Ishikawa (cell line): ENCODE measurements around the gene GPR146.

Experiments
- CEBPB ChIP-seq: IDR thresholded peaks from 2 replicates; pipeline ENCODE4 v1.6.1; 2012
- CREB1 ChIP-seq: IDR thresholded peaks from 2 replicates; pipeline ENCODE4 v1.6.1; 2012; ENCODE audit warnings: low read depth
- EGR1 ChIP-seq: IDR thresholded peaks from 2 replicates; pipeline ENCODE4 v1.6.1; 2012
- EP300 ChIP-seq: IDR thresholded peaks from 2 replicates; pipeline ENCODE4 v1.6.1; 2012; ENCODE audit warnings: borderline replicate concordance
- FOXM1 ChIP-seq: IDR thresholded peaks from 2 replicates; pipeline ENCODE4 v1.6.1; 2012; ENCODE audit warnings: low read depth, borderline replicate concordance
- NFIC ChIP-seq: IDR thresholded peaks from 2 replicates; pipeline ENCODE4 v1.6.1; 2012
- RAD21 ChIP-seq: IDR thresholded peaks from 2 replicates; pipeline ENCODE4 v1.6.1; 2012; ENCODE audit warnings: low read depth
- TAF1 ChIP-seq: IDR thresholded peaks from 2 replicates; pipeline ENCODE4 v1.6.1; 2012; ENCODE audit warnings: low read depth, mild to moderate bottlenecking
- TCF12 ChIP-seq: IDR thresholded peaks from 2 replicates; pipeline ENCODE4 v1.6.1; 2012; ENCODE audit warnings: low read depth
- TEAD4 ChIP-seq: IDR thresholded peaks from 2 replicates; pipeline ENCODE4 v1.6.1; 2012
- YY1 ChIP-seq: IDR thresholded peaks from 2 replicates; pipeline ENCODE4 v1.6.1; 2012; ENCODE audit warnings: low read depth
- ZBTB7A ChIP-seq: IDR thresholded peaks from 2 replicates; pipeline ENCODE4 v1.6.1; 2012; ENCODE audit warnings: low read depth
- TF ChIP-seq, protein P1 (sequence below): IDR thresholded peaks from 2 replicates; pipeline ENCODE4 v1.6.1; 2012; ENCODE audit warnings: low read depth, mild to moderate bottlenecking
- TF ChIP-seq, protein P2 (sequence below): IDR thresholded peaks from 2 replicates; pipeline ENCODE4 v1.6.1; 2012
- TF ChIP-seq, protein P3 (sequence below): IDR thresholded peaks from 2 replicates; pipeline ENCODE4 v1.6.1; 2012

The GPR146 gene

DNA sequence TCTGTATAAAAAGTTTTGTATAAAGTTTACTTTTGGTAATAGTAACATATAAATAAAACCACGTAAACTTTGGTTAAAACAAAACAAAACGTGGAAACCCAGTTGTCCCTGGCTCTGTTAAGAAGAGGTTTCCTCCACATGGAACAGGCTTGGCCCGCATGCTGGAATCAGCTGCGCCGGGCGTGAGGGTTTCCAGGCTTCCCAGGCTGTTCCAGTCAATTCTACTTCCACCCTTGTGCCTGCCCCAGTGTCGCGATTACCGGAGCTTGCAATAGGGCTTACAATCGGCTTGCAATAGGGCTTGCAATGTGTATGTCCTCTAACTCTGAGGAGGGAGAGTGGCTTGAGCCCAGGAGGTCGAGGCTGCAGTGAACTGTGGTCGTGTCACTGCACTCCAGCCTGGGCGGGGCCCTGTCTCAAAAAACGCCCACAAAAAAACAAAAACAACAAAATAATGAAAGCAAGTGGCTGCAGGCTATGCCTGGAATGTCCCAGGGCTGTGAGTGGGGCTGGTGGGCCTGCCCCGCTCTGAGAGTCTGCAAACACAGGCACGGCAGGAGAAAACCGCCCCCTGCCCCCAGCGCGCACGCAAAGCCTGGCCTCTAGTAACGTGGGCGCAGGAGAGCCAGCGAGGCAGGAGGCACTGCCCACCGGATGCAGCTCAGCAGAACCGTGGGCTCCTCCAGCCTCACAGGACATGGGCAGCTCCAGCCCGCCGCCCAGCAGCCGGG is 45.0 kb upstream of the GPR146 start:
- TF ChIP-seq NFIC, result no peak
- TF ChIP-seq TAF1, result no peak
- no peak for TF ChIP-seq FOXM1
- TF ChIP-seq TEAD4, result no peak
- TF ChIP-seq CEBPB, result no peak
- no peak for TF ChIP-seq RAD21
- no peak for TF ChIP-seq TCF12
- TF ChIP-seq CREB1, result no peak
- TF ChIP-seq, protein P1, sequence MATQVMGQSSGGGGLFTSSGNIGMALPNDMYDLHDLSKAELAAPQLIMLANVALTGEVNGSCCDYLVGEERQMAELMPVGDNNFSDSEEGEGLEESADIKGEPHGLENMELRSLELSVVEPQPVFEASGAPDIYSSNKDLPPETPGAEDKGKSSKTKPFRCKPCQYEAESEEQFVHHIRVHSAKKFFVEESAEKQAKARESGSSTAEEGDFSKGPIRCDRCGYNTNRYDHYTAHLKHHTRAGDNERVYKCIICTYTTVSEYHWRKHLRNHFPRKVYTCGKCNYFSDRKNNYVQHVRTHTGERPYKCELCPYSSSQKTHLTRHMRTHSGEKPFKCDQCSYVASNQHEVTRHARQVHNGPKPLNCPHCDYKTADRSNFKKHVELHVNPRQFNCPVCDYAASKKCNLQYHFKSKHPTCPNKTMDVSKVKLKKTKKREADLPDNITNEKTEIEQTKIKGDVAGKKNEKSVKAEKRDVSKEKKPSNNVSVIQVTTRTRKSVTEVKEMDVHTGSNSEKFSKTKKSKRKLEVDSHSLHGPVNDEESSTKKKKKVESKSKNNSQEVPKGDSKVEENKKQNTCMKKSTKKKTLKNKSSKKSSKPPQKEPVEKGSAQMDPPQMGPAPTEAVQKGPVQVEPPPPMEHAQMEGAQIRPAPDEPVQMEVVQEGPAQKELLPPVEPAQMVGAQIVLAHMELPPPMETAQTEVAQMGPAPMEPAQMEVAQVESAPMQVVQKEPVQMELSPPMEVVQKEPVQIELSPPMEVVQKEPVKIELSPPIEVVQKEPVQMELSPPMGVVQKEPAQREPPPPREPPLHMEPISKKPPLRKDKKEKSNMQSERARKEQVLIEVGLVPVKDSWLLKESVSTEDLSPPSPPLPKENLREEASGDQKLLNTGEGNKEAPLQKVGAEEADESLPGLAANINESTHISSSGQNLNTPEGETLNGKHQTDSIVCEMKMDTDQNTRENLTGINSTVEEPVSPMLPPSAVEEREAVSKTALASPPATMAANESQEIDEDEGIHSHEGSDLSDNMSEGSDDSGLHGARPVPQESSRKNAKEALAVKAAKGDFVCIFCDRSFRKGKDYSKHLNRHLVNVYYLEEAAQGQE, result no peak
- no peak for TF ChIP-seq EGR1
- TF ChIP-seq YY1, result no peak
- TF ChIP-seq, protein P2, sequence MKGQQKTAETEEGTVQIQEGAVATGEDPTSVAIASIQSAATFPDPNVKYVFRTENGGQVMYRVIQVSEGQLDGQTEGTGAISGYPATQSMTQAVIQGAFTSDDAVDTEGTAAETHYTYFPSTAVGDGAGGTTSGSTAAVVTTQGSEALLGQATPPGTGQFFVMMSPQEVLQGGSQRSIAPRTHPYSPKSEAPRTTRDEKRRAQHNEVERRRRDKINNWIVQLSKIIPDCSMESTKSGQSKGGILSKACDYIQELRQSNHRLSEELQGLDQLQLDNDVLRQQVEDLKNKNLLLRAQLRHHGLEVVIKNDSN, result no peak

DNA sequence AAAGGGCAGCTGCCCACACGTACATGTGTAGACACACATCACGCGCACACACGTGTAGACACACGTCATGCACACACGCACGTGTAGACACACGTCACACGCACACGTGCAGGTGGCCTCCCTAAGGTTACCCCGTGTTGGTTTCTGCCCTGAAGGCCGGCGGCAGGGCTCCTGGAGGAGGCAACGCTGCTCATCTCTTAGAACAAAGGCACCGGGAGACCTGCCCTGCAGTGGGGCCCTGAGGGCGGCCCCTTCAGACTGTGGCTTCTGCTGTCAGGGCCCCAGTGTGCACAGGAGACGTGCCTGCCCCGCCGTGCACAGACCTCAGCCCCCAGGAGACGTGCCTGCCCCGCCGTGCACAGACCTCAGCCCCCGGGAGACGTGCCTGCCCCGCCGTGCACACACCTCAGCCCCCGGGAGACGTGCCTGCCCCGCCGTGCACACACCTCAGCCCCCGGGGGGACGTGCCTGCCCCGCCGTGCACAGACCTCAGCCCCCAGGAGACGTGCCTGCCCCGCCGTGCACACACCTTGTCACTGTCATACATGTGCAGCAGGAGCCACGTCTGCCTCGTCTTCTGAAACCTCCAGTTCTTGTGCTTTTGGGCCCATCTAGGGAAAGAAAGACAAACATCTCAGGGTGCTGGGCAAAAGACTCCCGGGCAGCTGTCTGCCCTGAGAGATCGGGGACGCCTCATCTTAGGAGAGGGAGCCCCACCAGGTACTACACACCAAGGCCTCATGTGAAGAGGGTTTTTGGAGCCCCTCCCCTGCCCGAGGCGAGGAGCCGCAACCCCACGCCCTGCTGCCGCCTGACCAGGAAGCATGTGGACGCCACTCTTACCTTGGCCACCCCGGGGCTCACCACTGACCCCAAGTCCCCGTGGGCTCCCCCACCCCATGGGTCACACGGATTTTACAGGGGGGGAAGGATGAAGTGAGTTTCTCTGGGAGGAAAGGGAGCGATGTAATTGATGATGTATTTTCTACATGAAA is 44.1 kb upstream of the GPR146 start:
- no peak for TF ChIP-seq YY1
- TF ChIP-seq EP300, result no peak
- TF ChIP-seq FOXM1, result no peak
- no peak for TF ChIP-seq ZBTB7A
- TF ChIP-seq TCF12, result no peak
- TF ChIP-seq, protein P2, result no peak
- no peak for TF ChIP-seq RAD21
- TF ChIP-seq TAF1, result no peak
- TF ChIP-seq CREB1, result no peak
- TF ChIP-seq, protein P3, sequence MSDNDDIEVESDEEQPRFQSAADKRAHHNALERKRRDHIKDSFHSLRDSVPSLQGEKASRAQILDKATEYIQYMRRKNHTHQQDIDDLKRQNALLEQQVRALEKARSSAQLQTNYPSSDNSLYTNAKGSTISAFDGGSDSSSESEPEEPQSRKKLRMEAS, result no peak
- TF ChIP-seq, protein P1, result no peak

DNA sequence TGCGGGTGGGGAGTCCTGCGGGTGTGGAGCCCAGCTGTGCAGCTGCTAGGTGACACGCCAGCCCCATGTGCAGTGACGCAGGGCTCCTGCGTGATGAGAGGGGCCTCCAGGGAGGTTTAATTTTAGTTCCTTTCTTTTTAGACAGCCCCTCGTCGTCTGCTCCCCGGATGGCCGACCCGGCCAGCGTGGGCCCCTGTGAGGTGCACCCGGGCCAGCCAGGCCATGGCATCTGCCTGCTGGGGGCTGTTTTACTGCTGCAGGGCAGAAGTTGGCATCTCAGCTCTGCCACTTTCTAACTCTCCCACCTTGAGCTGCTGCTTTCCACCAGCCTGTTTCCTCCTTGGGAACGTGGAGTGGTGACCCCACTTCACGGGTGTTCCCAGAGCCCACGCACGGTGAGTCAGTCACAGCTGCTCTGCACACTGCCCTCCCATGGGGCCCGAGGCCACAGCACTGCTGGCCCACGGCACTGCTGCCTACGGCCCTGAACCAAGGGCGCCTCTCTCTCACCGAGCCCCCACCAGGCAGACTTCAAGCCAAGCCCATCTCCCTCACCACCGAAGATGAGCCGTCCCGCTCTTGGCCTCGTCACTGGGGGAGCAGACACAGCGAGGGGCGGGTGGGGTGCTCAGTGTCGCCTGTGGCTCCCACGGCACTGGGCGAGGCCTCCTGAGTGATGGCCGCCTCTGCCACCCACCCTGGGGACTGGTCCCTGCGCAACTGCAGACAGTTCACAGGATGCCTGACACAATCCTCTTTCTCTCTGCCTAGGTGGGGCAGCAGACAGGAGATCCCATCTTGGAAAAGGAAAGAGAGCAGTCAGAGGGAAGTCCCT is 40.1 kb upstream of the GPR146 start:
- TF ChIP-seq ZBTB7A (no peak), TCF12 (no peak), YY1 (no peak), RAD21 (no peak)
- TF ChIP-seq, protein P2, result no peak

DNA sequence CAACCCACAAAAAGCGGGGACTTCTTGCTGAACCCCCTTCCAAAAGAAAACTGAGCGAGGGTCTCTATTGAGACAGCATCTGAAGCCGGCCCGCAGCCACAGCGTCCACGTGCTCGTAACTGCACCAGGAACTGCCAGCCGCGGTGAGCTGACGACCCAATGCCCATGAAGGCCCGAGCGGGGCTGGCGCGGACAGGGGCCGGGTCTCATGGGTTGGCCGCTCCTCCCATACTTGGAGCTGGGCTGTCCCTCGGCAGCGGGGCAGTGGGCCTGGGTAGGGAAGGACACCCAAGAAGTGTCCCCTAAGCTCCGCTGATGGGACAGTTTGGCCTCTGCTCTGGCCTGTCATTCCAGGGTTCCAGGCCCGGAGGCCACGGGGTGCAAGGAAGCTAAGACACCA is 39.0 kb upstream of the GPR146 start:
- no peak for TF ChIP-seq TAF1
- no peak for TF ChIP-seq CEBPB
- no peak for TF ChIP-seq EP300
- TF ChIP-seq ZBTB7A, result no peak
- no peak for TF ChIP-seq RAD21
- TF ChIP-seq YY1, result no peak
- TF ChIP-seq, protein P1, result no peak
- TF ChIP-seq, protein P3, result no peak
- TF ChIP-seq TEAD4, result no peak
- TF ChIP-seq FOXM1, result no peak
- TF ChIP-seq TCF12, result no peak
- TF ChIP-seq EGR1, result no peak
- TF ChIP-seq NFIC, result no peak
- TF ChIP-seq, protein P2, result no peak
- no peak for TF ChIP-seq CREB1
